ENCODE measurements around the gene LTB4R2.

Gene LTB4R2

GRCh38 chr14:24296341-24297157 lies 13.4 kb upstream of the LTB4R2 start:
- H3K4me3 ChIP-seq (ENCODE audit: low read depth, low read length): no peak overlapping the region
- DNase-seq (ENCODE audit: low read depth): peak; percentile 86

- H3K4me3 ChIP-seq (ENCODE audit: low read depth, low read length): no peak overlapping the region
- DNase-seq (ENCODE audit: low read depth): no peak
Measured at GRCh38 chr14:24297190-24297964, 12.6 kb upstream of the LTB4R2 start.

DNA sequence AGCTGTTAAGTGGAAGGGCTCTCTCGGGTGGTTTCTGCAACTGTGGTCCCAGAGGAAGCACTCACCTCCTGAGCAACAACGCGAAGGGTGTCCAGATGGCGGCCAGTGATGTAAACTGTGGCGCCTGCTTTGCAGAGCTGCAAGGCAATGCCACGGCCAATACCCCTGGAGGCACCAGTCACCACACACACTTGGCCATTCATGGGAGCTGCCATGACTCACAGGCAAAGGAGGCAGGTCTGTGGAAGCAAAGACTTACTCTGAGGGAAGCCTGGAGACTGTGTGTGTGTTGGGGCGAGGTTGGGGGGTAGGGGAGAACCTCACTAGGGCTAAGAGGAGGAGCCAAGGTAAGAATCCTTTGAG lies 11.1 kb upstream of the LTB4R2 start:
- no peak for DNase-seq (ENCODE audit: low read depth)
- peak overlapping the region; percentile 90 for H3K4me3 ChIP-seq (ENCODE audit: low read depth, low read length)

GRCh38 chr14:24299255-24300191 lies 10.4 kb upstream of the LTB4R2 start, which contains the start of the genes DHRS1 and NOP9:
Gene DHRS1 (minus strand): TSS chr14:24299780. CDS start chr14:24299106, 674 bp downstream.
Gene NOP9 (plus strand): TSS chr14:24299850. CDS start chr14:24299955, 105 bp downstream.
- DNase-seq (ENCODE audit: low read depth): peak; percentile 41
- H3K4me3 ChIP-seq (ENCODE audit: low read depth, low read length): peak within 1 kb of the TSS; percentile 90

- peak overlapping the region; percentile 90 for H3K4me3 ChIP-seq (ENCODE audit: low read depth, low read length)
- no peak for DNase-seq (ENCODE audit: low read depth)
Measured at GRCh38 chr14:24300326-24300980, 9.5 kb upstream of the LTB4R2 start.

GRCh38 chr14:24304019-24304387 lies 5.9 kb upstream of the LTB4R2 start:
- no peak overlapping the region for H3K4me3 ChIP-seq (ENCODE audit: low read depth, low read length)

GRCh38 chr14:24307156-24307574 lies 2.8 kb upstream of the LTB4R2 start:
- no peak for DNase-seq (ENCODE audit: low read depth)
- H3K4me3 ChIP-seq (ENCODE audit: low read depth, low read length): no peak overlapping the region

More at GRCh38 chr14:24304019-24304387, 5.9 kb upstream of the LTB4R2 start:
- DNase-seq (ENCODE audit: low read depth): no peak

- DNase-seq (ENCODE audit: low read depth): no peak
- H3K4me3 ChIP-seq (ENCODE audit: low read depth, low read length): no peak within 1 kb of the TSS
Measured at GRCh38 chr14:24307575-24308341, 2.2 kb upstream of the LTB4R2 start, which contains the start of gene CIDEB. Gene CIDEB (minus strand): TSS chr14:24307977. CDS start chr14:24307858, 119 bp downstream.

- H3K4me3 ChIP-seq (ENCODE audit: low read depth, low read length): no peak overlapping the region
Measured at GRCh38 chr14:24308342-24309124, 1.4 kb upstream of the LTB4R2 start.

GRCh38 chr14:24310265-24310645 lies 315 bp downstream of the LTB4R2 start:
- H3K4me3 ChIP-seq (ENCODE audit: low read depth, low read length): peak overlapping the region; percentile 15
- DNase-seq (ENCODE audit: low read depth): no peak

More at GRCh38 chr14:24308342-24309124, 1.4 kb upstream of the LTB4R2 start:
- no peak for DNase-seq (ENCODE audit: low read depth)

GRCh38 chr14:24310646-24311604 lies 985 bp downstream of the LTB4R2 start, which contains the start of gene LTB4R:
Gene LTB4R (plus strand): TSS chr14:24311502. CDS start chr14:24315652, 4,150 bp downstream.
- DNase-seq (ENCODE audit: low read depth): no peak
- peak within 1 kb of the TSS; percentile 29 for H3K4me3 ChIP-seq (ENCODE audit: low read depth, low read length)

- DNase-seq (ENCODE audit: low read depth): no peak
- H3K4me3 ChIP-seq (ENCODE audit: low read depth, low read length): no peak overlapping the region
Measured at GRCh38 chr14:24311837-24312615, 2.1 kb downstream of the LTB4R2 start.

DNA sequence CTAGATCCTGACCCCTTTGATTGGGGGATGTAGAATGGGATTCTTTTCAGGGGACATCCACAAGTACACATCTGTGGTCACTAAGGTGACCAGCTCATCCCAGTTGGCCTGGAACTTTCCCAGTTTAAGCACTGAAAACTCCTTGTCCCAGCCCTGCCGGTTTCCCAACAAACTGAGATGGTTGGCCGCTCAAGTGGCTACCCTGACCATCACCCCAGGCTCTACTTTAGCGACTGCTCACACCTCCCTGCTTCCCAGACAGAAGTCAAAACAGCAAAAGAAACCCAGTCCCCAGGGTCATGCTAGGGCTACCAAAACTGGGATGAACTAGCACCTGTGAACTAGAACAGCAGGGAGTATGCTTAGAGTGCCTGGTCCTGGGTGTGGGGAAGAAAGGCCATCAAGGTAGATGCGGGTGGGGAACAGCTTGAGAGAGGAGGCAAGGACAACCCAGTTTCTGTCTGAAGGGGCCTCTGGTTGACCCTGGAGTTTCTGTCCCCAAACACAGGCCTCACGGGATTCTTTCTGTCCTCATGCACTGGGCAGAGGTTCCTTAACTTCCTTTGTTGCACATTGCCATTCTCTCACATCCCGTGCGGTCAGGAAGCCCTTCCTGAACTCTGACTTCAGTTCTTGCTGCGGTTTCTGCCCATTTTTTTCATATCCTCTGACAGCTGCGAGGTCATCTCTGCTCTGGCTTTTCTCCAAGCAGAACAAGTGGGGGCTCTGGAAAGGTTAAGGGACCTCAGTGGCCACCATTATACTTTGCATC lies 3.0 kb downstream of the LTB4R2 start:
- no peak for DNase-seq (ENCODE audit: low read depth)
- H3K4me3 ChIP-seq (ENCODE audit: low read depth, low read length): no peak overlapping the region

DNA sequence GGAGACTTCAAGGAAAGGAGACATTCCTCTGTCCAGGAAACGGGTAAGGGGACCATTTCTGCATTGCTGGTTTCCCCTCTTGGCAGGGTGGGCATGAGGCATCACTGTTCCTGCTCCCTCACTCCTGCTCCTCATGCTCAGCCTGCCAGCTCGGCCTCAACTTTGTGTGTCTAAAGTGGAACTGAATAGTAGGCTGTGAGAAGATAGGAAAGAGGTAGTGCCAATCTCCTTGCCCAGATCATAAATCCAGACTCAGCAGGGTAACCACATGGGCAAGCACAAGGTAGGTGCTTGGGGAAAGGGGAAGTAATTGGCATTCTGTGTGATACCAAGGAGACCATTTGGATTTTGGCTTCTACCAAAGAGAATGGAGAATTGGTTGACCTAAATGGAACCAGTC lies 4.0 kb downstream of the LTB4R2 start:
- DNase-seq (ENCODE audit: low read depth): no peak
- H3K4me3 ChIP-seq (ENCODE audit: low read depth, low read length): no peak overlapping the region
